ENCODE data around the gene KCNT1.

- TF ChIP-seq CTCF (optimal IDR thresholded peaks at IDR 0.05 in 1 of 3, IDR thresholded peaks at IDR 0.05 in 1 of 3, conservative IDR thresholded peaks at IDR 0.05 in 1 of 3; ENCODE audit: extremely low read depth in 1 of 3, insufficient read depth in 2 of 3, low read length in 3 of 3) (no peak), EZH2 (IDR thresholded peaks at IDR 0.05; ENCODE audit: low read length) (no peak)
These were observed 38.6 kb upstream of the KCNT1 start for GRCh38 chr9:135663451-135663770.

All from keratinocyte (primary cell).